ENCODE results near the gene MYO18B.

Gene MYO18B

DNA sequence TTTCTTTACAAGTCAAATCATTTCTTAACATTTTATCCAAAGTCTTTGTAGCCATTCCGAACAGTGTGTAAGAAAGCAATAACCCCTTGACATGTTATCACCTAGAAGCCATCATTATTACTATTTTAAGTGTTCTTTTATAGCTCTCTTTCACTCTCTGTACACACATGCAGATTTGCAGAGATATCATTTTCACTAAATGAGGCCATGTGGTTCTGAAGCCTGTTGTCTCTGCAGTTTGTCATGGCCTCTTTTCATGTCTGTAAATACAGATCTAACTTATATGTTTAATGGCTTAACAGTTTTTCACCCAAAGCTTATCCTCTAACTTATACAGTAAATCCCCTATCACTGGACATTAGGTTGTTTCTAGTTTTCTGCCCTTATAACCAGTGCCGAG lies 166.8 kb downstream of the MYO18B start:
- DNase-seq, result no peak

DNA sequence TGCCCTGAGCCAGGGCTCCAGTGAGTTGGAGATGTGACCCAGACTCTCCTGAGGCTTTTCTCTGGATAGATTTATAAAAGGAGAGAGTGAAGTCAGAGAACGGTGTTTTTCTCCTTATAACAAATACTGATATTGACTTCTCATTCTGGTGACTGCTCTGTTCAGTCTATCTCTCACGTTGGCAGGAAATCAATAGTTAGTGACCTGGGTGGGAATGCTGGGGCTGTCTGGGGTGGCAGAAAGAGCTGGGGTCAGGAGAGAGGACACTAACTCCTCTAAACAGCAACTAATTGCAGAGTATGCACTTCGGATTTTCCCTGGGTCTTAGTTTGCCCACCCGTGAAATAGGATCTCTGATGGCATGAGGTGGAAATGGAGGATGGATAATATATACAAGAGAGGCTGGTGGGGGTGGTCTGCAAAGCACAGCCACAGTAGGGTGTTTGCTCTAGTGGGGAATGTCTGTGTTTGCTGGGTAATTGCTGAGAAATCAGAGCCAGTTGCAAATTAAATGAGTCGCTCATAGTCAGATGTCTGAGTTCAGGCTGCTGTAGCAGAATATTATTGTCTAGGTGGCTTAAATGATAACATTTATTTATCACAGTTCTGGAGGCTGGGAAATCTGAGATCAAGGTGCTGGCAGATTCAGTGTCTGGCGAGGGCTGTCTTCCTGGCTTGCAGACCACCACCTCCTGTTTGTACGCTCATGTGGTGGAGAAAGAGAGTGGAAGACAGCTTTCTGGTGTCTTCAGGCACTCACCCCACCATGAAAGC lies 167.8 kb downstream of the MYO18B start:
- DNase-seq, result no peak

DNA sequence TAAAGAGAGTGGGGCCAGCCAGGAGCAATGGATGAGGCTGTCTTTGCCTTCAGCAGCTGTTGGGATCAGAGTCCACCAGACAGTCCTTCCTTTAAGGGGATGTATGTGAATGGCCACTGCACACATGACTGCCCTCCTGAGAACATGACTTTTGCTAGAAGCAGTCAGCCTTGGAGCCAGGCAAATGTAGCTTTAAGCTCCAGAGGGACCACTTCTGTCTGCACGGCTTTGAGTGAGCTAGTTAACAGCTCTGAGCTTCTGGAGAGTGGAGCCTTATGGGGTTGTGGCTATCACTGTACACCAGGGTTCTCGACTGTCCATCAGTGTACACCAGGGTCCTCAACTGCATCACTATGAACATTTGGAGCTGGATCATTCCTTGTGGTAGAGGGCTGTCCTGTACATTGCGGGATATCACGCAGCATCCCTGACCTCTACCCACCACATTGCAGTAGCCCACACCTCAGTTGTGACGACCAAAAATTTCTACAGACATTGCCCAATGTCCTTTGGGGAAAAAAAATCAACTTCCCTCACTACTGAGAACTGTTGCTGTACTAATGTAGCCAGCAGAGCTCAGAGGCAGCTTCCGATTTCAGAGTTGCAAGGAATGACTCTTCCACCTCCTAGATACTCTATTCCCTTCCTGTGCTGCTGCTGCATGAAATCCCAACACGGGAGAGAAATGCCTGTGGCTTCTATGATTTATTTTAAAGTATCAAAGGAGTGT lies 169.4 kb downstream of the MYO18B start:
- no peak for DNase-seq

DNA sequence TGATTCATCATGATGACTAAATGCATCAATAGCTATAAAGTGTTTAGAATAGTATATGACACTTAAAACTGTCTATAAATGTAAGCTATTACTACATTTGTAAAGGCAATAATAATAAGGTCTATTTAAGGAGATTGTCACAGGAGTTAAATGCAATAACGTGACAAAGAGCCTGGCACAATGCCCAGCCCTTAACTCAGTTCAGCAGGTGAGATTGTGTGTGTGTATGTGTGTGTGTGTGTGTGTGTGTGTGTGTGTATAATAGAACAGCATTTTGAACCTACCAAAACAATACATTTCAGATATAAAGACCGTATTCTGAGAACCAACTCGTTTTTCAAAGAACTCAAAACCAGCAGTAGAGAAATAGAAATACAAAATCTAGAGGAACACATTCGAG lies 177.5 kb downstream of the MYO18B start:
- DNase-seq, result no peak

DNA sequence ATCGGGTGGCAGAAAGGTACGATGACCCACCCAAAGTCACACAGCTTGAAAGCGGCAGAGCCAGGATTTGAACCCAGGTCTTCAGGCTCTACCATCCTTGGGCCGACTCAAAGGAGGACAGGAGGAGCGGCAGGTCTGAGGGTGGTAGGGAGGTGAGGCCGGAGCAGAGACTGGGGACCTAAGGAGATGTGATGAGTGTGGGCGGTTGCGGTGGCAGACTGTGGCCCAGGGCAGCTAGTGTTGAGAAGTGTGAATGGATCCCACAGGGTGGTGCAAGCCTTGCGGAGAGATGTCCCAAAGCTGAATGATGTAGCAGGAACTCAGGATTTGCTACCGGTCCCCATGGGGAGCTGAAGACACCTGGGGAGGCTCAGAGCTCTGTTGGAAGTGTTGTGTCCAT lies 180.2 kb downstream of the MYO18B start:
- DNase-seq, result no peak

DNA sequence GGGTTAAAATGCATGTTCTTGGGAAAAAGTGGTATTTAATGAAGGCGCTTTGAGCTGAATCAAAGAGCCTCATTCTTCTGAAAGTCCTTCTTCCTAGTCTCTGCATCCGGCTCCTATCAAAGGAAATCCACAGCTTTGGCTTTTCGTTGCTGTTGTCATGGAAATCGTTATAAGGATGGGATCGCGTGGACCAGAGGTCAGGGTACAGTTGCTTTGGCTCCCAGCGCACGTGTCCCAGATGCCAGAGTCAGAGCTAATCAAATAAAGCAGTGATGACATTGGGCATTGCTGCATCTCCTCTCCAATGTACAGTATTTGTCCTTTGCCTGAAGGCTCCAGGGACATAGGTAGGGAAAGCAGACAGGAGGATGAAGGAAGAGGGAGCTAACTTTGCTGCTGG lies 181.9 kb downstream of the MYO18B start:
- DNase-seq, result no peak

DNA sequence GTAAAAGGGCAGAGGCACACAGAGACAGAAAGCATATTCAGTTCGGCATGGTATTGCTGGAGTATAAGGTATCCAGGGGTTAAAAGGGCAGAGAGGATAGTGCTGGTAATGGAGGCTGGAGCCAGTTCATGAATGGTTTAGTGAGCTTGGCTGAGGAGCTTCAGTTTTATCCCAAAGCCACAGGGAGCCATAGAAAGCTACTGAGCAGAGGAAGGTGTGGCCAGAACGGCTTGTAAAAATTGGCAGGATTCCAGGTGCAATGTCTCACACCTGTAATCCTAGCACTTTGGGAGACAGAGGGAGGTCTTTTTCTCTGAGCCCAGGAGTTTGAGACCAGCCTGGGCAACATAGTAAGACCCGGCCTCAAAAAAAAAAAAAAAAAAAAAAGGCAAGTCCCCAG lies 186.1 kb downstream of the MYO18B start:
- DNase-seq, result no peak

DNA sequence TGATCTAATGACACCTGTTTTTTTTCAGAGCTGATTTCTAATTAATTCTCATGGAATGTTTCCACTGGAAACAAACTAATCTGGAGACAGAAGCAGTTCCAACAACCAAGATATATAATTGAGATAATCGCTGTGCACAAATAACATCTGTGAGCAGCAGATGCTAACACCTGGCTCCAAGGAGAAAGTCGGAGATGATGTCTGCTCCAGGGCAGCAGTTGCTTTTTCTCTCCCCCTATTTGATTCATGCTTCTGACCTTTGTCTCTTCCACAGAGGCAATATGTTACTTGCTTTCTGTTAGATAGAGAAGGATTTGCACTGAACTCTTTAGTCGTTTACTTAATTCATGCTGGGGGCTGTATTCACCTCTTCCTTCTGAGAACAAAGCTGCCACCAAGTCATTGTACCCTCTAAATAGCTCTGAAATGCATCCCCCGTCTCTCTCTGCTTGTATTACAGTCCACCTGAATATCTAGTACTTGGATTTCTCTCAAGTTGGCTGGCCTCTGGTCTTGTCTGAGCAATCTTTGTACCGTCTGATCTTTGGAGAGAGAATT lies 187.4 kb downstream of the MYO18B start:
- DNase-seq, result no peak

DNA sequence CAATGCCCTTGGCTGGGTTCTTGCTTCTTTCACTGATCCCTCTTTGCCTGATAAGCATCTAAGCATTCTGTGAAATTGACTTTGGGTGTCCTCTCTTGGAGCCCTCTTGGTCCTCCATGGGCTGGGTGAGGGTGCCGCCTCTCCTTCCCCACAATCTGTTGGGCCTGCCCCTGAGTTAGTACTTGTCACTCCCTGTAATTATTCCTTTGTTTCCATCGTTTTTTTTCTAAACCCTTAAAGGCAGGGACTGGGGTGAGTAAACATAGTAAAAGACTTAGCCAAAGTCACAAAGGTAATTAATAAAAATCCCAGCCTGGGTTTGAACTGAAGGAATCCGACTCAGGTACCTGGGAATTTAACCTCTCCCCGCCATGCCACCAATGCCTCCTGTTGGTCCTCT lies 188.1 kb downstream of the MYO18B start:
- DNase-seq, result no peak

DNA sequence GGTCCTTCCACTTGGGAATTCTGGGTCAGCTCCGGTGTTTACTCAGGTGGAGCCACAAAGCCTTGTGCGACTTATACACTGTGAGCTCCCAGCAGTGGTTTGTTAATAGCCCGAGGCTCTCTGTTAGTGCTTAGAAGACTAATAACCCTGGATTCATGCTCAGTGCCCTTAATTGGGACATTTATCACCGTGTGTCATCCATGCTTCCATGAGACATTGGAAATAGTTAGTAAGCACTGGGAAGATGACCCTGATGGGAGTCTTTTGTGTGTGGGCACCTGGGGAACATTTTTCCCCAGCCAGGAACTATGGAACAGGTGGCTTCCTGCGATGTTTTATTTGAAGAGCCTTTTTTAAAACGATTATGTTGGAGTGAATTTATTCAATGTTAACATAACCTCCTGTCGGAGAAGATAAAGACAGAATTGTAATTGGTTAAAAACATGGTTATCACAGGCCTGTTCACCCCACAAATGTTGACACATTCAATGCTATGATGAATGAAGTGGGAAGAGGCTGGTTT lies 188.9 kb downstream of the MYO18B start:
- no peak for DNase-seq

DNA sequence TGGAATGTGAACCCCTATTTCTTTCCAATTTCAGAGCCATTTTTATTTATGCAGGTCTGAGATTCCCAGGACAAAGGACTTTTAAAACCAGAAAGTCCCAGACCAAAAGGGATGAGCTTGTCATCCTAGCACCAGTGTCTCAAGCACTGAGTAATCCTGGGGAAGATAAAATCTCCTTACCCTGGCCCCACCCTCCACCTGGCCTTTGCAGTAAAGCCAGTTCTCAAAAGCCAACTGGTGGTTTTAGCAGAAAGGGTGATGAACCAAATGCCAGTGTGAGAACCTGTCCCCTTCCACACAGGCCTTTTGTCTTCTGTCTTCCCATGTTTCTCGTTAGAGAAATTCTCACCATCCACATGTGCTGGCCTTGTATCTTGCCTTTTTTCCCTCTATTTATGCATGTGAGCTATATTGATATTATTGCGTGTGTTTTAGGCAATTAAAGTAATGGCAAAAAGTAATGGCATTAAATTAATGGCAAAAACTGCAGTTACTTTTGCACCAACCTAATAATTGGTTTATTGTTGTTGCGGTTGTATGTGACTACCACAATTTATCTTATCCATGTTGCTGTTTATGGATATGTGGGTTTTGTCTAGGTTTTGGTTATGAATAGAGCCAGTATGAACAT lies 191.3 kb downstream of the MYO18B start:
- DNase-seq, result no peak

DNA sequence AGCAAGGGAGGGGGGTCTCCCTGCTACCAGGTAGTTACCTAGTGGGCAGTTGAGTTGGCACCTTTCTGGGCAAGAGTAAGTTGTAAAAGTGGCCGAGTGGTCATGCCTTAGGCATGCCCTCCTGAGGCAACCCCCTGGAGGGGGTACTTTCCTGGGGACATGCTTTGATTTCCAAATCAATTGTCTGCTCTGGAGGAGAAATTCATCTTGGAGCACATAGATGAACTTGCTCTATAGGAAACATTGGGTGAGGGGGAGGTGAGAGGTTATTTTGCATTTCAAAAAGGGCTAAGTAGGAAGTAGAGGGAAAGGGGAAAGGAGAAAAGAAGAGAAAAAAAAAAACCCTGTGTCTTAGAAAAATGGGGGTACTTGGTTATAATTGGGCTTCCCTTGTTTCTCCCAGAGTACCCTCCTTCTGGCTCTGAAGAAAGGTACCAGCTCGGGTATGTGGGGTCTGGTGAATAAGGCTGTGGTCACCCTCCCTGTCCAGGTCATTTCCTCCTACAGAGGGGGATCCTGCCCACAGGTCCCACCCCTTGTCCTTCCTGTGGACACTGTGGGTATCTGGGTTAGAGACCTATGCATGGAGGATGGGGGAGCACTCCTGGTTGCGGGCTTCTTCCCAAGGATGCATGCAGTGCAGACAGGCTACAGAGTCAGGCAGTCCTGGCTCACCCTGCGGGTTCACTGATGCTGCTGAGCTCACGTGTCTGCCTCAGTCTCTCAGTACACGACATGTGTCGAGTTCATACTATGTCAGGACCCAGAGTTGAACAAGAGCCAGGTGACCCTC lies 193.5 kb downstream of the MYO18B start:
- no peak for DNase-seq

DNA sequence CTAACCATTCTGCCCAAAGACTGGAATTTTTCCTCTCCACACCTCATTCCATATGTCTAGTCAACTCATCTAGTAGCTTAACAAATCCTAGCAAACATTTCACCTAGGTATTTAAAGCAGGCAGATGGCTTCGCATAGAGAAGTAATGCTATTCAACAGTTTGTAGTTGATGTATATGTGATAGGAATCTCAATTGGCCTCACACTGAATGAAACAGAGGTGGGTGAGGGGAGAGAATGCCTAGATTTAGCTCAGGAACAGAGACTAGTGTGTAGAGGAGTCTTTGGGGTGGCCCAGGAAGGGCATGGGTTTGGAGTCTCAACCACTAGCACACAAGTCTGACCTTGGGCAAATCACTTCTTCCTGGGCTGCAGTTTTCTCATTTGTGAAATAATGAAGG lies 196.2 kb downstream of the MYO18B start:
- no peak for DNase-seq

DNA sequence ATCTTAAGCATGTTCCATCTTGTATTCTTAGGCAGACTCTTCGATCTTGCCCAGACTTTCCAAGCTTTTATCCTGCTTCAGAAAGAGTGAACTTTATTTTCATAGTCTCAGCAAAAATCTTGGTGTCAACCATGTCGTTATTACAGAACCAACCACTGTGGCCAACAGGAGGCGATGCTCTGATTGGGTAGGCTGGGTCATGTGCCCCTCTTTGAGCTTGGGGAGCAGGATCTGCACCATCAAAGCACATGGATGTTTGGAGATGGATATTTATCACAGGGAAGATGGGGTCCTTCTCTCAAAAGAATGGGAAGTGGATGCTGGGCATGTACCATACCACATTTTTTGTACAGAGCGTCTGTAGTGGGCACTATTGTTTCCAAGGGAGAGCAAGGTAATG lies 197.4 kb downstream of the MYO18B start:
- DNase-seq, result no peak

DNA sequence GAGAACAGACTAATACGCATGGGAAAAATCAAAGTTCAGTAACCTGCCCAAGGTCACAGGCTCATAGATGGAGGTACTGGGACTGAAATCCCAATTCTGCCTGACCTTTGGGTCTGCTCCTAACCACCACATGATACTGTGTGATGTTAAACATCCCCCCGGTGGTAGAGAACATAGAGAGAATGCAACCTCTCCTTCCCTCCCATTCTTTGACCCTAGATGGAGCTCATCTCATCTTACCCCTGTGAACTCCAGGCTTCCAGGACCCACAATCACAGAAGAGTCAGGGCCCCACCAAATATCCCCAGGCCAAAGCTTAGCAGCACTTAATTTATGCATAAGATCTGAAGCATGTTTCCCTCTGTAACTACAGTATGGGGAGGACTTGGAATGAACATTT lies 198.5 kb downstream of the MYO18B start:
- no peak for DNase-seq

DNA sequence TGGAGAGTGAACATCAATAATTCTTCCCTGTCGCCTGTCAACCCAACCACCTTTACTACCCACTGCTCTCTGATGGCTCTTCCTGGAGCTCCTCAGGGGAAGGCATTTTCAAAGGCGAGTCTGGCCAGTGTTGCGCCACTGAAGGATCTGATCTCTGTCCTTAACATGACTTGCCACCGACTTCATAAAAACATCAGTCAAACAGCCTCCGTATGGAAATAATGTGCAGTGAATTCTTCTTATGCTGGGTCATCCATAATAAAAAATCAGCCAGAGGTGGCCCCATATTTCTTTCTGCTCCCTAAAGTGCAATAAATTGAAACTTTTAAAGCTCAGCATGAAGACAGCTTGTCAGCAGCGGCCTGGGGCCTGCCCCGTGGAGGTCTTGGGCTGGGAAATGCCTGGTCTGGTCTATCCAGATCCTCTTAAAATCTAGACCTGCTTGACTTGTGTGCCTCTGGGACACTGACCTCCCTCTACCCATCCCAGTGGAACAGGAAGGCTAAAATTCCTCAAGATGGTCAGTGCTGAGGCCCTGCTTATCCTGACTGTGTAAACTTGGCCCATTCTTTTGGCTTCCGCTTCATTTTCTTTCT lies 199.5 kb downstream of the MYO18B start:
- no peak for DNase-seq

DNA sequence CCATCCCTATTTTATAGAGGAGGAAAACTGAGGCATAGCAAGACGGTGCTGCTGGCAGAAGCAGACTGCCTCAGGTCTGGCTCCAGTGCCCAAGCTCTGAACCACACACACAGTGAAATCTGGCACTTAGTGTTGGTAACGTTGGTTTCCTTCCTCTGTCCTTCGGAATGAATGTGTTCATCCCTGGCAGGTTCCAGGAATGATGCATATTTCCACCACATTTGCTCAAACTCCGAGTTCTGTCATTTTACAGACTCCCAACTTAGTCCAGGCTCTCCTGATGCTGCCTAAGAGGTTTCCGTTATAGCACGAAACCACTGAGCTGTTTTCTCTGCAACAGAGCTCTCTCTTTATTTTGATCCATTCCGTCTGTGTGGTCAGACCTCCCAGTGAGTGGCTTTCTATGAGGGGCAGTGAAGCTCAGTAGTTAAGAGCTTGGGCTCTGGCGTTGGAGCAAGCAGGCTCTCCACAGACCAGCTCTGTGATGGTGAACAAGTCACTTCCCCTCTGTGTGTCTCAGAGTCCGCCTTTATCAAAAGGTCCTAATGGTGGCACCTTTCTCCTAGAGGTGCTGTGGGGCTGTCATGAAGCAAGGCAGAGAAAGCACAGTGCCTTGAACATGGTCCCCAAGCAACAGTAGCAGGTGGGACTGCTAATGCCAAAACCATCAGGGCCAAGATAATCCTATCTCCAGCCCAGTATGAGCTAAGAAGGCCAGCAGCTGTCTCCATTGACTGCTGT lies 200.3 kb downstream of the MYO18B start:
- DNase-seq, result no peak

DNA sequence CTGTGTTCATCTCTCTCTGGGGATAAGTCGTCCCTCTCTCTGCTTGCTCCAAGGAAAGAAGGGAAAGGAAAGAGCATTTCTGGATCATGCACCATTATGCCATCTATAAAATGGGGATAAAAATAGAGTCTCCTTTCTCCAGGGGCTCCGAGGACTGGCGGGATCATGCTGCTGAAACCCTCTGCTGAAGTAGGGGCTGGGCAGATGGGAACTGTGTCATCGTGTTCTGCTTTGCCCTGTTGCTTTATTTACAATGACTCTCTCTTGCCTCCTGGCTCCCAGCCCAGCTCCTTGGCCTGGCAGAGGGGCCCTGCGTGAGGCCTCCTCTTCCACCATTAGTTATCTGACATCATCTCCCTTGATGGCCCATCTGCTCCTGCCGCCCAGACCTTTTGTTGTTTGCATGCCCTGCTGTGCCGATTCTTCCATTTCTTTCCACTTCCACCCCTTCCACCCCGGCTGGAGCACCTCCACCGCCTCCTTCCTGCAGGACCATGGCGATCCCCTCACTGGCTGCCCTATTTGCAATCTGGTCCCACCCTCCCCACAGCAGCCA lies 200.9 kb downstream of the MYO18B start:
- DNase-seq, result no peak

DNA sequence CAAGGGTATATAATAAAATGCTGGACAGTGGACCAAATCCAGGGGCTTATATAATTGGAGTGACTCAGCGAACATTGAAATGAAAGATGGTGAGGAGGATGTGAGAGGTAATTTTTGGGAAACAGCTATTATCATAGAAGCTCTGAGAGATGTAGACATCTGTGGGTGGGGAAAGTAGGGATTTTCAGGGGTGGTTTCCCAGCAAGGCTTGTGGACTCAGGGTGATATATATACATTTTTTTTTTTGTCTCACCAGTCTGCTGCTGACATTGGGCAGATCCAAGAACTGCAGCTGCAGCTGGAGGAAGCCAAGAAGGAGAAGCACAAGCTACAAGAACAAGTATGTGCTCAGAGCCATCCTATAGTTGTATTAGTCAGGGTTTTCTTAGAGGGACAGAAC lies 208.1 kb downstream of the MYO18B start:
- no peak for DNase-seq

DNA sequence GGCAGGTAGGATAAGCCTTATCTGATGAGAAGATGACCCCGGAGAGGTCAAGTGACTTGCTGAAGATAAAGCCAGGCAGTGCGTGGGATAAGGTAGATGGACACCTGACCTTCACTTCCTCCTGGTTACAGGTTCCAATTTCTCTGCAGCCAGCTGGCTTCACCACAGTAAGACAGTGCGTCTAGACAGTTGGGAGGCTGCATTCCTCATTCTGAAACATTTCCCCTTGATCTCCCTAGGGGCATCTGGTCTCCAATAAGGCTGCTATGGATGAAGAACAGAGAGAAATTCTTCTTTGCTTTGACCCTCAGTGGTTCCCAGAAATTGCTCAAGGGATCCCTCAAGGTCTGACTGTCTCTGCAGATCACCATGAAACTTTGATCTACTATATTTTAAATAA lies 211.3 kb downstream of the MYO18B start:
- no peak for DNase-seq

DNA sequence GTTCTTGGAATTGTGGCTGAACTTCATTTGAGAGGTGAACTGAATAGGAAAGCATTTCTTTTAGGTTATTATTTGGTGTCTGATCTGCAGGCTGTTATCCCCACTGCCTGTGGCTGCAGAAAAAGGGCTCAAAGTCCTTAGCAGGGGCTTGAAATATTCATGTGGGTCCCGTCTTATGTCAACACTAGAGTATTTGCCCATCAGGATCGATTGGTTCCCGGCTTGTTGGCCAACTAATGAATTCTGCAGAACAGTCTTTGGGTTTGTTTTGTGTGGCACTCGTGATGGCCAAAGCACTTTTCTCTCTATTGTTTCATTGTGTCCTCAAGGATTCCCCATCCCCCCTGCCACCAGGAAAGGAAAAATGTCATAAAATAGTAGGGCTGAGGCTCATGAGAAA lies 211.9 kb downstream of the MYO18B start:
- DNase-seq, result no peak

Data from CD4-positive, alpha-beta T cell treated with Interleukin-6 for 4 hours (primary cell).